ENCODE results near the gene DNAJB11.

Gene DNAJB11

GRCh38 chr3:186605561-186606545, 35.3 kb downstream of the DNAJB11 start:
- Histone ChIP-seq H3K36me3 (ENCODE audit: control insufficient read depth, insufficient read depth, low read length) (no peaks in the 10 kb centered on the region), H3K27ac (ENCODE audit: insufficient read depth, low read length, poor library complexity, severe bottlenecking) (no peak overlapping the region), H3K9me3 (ENCODE audit: control insufficient read depth, low read length) (no peaks in the 10 kb centered on the region), H3K4me1 (ENCODE audit: control insufficient read depth, insufficient read depth, low read length, poor library complexity, severe bottlenecking) (no peaks in the 10 kb centered on the region), H3K27me3 (replicated peaks; ENCODE audit: control insufficient read depth, insufficient read depth, low read length, poor library complexity, severe bottlenecking) (no peaks in the 10 kb centered on the region), H3K4me3 (ENCODE audit: insufficient read depth, low read depth, low read length, poor library complexity, severe bottlenecking) (no peak overlapping the region)
- no peak for DNase-seq

GRCh38 chr3:186608624-186609215, 38.2 kb downstream of the DNAJB11 start:
- no peak for DNase-seq
- no peaks in the 10 kb centered on the region for H3K4me1 ChIP-seq (ENCODE audit: control insufficient read depth, insufficient read depth, low read length, poor library complexity, severe bottlenecking)
- no peaks in the 10 kb centered on the region for H3K36me3 ChIP-seq (ENCODE audit: control insufficient read depth, insufficient read depth, low read length)
- no peaks in the 10 kb centered on the region for H3K9me3 ChIP-seq (ENCODE audit: control insufficient read depth, low read length)
- no peak overlapping the region for H3K27ac ChIP-seq (ENCODE audit: insufficient read depth, low read length, poor library complexity, severe bottlenecking)
- no peak overlapping the region for H3K4me3 ChIP-seq (ENCODE audit: insufficient read depth, low read depth, low read length, poor library complexity, severe bottlenecking)
- no peaks in the 10 kb centered on the region for H3K27me3 ChIP-seq (replicated peaks; ENCODE audit: control insufficient read depth, insufficient read depth, low read length, poor library complexity, severe bottlenecking)

DNA sequence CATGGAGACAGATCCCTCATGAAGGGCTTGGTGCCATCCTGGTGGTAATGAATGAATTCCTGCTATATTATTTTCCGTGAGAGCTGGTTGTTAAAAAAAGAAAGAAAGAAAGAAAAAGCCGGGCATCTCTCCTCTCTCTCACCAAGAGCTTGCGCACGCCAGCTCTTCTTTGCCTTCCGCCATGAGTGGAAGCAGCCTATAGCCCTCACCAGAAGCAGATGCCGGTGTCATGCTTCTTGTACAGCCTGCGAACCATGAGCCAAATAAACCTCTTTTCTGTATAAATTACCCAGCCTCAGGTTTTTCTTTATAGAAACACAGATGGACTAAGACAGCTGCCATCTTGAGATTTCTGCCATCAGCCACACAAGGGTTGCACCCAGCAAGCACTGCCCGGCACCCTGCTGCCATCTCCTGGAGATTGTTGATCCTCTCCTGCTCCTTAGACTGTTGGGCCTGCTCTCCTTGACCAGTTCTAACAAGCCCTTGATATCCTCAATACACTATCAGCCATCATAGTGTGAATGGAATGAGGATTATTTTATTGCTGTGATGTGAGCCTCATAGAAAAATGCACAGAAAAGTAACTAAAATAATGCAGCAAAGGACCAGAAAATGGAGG, 38.8 kb downstream of the DNAJB11 start:
- Histone ChIP-seq H3K27me3 (replicated peaks; ENCODE audit: control insufficient read depth, insufficient read depth, low read length, poor library complexity, severe bottlenecking) (no peaks in the 10 kb centered on the region), H3K9me3 (ENCODE audit: control insufficient read depth, low read length) (no peaks in the 10 kb centered on the region), H3K36me3 (ENCODE audit: control insufficient read depth, insufficient read depth, low read length) (no peaks in the 10 kb centered on the region), H3K4me3 (ENCODE audit: insufficient read depth, low read depth, low read length, poor library complexity, severe bottlenecking) (no peak overlapping the region), H3K4me1 (ENCODE audit: control insufficient read depth, insufficient read depth, low read length, poor library complexity, severe bottlenecking) (peaks cover 2% of the 10 kb centered on the region), H3K27ac (ENCODE audit: insufficient read depth, low read length, poor library complexity, severe bottlenecking) (no peak overlapping the region)
- no peak for DNase-seq

GRCh38 chr3:186612065-186612464, 41.5 kb downstream of the DNAJB11 start:
- DNase-seq = no peak
- H3K27me3 ChIP-seq (replicated peaks; ENCODE audit: control insufficient read depth, insufficient read depth, low read length, poor library complexity, severe bottlenecking) = no peaks in the 10 kb centered on the region
- H3K4me3 ChIP-seq (ENCODE audit: insufficient read depth, low read depth, low read length, poor library complexity, severe bottlenecking) = no peak overlapping the region
- H3K36me3 ChIP-seq (ENCODE audit: control insufficient read depth, insufficient read depth, low read length) = no peaks in the 10 kb centered on the region
- no peak overlapping the region for H3K27ac ChIP-seq (ENCODE audit: insufficient read depth, low read length, poor library complexity, severe bottlenecking)
- no peaks in the 10 kb centered on the region for H3K9me3 ChIP-seq (ENCODE audit: control insufficient read depth, low read length)
- peaks cover 6% of the 10 kb centered on the region for H3K4me1 ChIP-seq (ENCODE audit: control insufficient read depth, insufficient read depth, low read length, poor library complexity, severe bottlenecking)

GRCh38 chr3:186612721-186613636, 42.5 kb downstream of the DNAJB11 start, which contains the start of gene AHSG:
Gene AHSG, plus strand, starts transcription at chr3:186613060. Its CDS starts 82 bp downstream, at chr3:186613142.
- Histone ChIP-seq H3K9me3 (ENCODE audit: control insufficient read depth, low read length) (no peaks in the 10 kb centered on the region), H3K27ac (ENCODE audit: insufficient read depth, low read length, poor library complexity, severe bottlenecking) (no peak within 1 kb of the TSS), H3K4me1 (ENCODE audit: control insufficient read depth, insufficient read depth, low read length, poor library complexity, severe bottlenecking) (peaks cover 6% of the 10 kb centered on the region), H3K4me3 (ENCODE audit: insufficient read depth, low read depth, low read length, poor library complexity, severe bottlenecking) (no peak within 1 kb of the TSS), H3K36me3 (ENCODE audit: control insufficient read depth, insufficient read depth, low read length) (no peaks in the 10 kb centered on the region), H3K27me3 (replicated peaks; ENCODE audit: control insufficient read depth, insufficient read depth, low read length, poor library complexity, severe bottlenecking) (peaks cover 3% of the 10 kb centered on the region)
- no peak for DNase-seq

DNA sequence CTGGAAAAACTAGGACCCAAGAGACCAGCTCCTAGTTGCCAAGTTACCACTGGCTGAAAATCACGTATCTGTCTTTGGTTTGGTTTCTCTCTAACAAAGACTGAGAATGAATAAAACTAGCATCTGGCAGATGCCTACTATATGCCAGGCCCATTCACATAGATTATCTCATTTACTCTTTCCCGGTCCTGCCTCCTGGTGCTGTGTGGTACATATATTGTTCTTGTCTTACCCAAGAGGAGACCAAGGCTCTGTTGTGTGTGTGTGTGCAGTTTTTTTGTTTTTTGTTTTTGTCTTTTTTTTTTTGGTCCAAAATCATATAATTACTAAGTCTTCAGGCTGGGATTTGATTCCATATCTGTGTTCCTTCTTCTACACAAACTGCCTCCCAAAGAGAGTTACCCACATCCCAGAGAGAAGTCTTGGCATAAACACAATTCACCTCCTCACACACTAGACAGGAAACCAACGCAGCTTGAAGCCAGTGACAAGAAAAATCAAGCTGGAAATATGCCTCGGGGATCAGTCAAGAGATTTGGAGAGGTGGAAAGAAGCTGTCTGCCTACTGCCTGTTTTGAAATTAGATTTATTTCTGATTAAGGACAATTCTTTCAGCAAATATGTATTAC, 43.2 kb downstream of the DNAJB11 start:
- peaks cover 6% of the 10 kb centered on the region for H3K4me1 ChIP-seq (ENCODE audit: control insufficient read depth, insufficient read depth, low read length, poor library complexity, severe bottlenecking)
- H3K36me3 ChIP-seq (ENCODE audit: control insufficient read depth, insufficient read depth, low read length) = no peaks in the 10 kb centered on the region
- H3K27ac ChIP-seq (ENCODE audit: insufficient read depth, low read length, poor library complexity, severe bottlenecking) = no peak overlapping the region
- no peaks in the 10 kb centered on the region for H3K9me3 ChIP-seq (ENCODE audit: control insufficient read depth, low read length)
- peaks cover 4% of the 10 kb centered on the region for H3K27me3 ChIP-seq (replicated peaks; ENCODE audit: control insufficient read depth, insufficient read depth, low read length, poor library complexity, severe bottlenecking)
- no peak overlapping the region for H3K4me3 ChIP-seq (ENCODE audit: insufficient read depth, low read depth, low read length, poor library complexity, severe bottlenecking)
- DNase-seq = no peak

DNA sequence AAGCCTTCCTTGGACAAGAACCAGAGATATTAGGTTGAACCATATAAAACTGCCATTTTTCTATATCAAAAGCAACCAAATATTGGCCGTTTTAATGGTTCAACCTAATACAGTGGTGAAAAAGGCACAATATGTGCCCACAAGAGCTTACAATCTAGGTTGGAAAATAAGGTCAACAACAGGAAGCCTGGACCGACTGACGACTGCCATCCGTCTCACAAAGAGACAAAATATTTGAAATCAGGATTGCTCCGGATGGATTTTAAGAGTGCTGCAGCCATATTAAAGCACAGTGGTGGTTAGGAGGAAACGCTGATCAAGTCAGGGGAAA, 43.7 kb downstream of the DNAJB11 start:
- H3K4me3 ChIP-seq (ENCODE audit: insufficient read depth, low read depth, low read length, poor library complexity, severe bottlenecking) = no peak overlapping the region

GRCh38 chr3:186614597-186615483, 44.3 kb downstream of the DNAJB11 start:
- Histone ChIP-seq H3K27me3 (replicated peaks; ENCODE audit: control insufficient read depth, insufficient read depth, low read length, poor library complexity, severe bottlenecking) (peaks cover 4% of the 10 kb centered on the region), H3K9me3 (ENCODE audit: control insufficient read depth, low read length) (no peaks in the 10 kb centered on the region), H3K4me1 (ENCODE audit: control insufficient read depth, insufficient read depth, low read length, poor library complexity, severe bottlenecking) (peaks cover 6% of the 10 kb centered on the region), H3K4me3 (ENCODE audit: insufficient read depth, low read depth, low read length, poor library complexity, severe bottlenecking) (no peak overlapping the region), H3K36me3 (ENCODE audit: control insufficient read depth, insufficient read depth, low read length) (no peaks in the 10 kb centered on the region), H3K27ac (ENCODE audit: insufficient read depth, low read length, poor library complexity, severe bottlenecking) (no peak overlapping the region)
- peak; percentile 43 to 63 (median 50) for DNase-seq

More for the DNA sequence above, 43.7 kb downstream of the DNAJB11 start:
- Histone ChIP-seq H3K36me3 (ENCODE audit: control insufficient read depth, insufficient read depth, low read length) (no peaks in the 10 kb centered on the region), H3K4me1 (ENCODE audit: control insufficient read depth, insufficient read depth, low read length, poor library complexity, severe bottlenecking) (peaks cover 6% of the 10 kb centered on the region), H3K9me3 (ENCODE audit: control insufficient read depth, low read length) (no peaks in the 10 kb centered on the region), H3K27ac (ENCODE audit: insufficient read depth, low read length, poor library complexity, severe bottlenecking) (no peak overlapping the region), H3K27me3 (replicated peaks; ENCODE audit: control insufficient read depth, insufficient read depth, low read length, poor library complexity, severe bottlenecking) (peaks cover 4% of the 10 kb centered on the region)
- DNase-seq = no peak
